ENCODE data around the gene PDE8B.

The PDE8B gene
- total RNA-seq, result 0 to 0.62 reads per million in 2 donors

GRCh38 chr5:77210091-77210963, at the start of gene PDE8B:
Gene PDE8B (plus strand): TSS chr5:77210680. CDS start chr5:77210926, 246 bp downstream.
- DNase-seq, result peak in 1 of 5 experiments; percentile 32

- no peak for DNase-seq
Observed at GRCh38 chr5:77163453-77163852, 47.0 kb upstream of the PDE8B start.

- DNase-seq, result no peak
Observed at GRCh38 chr5:77167063-77167462, 43.4 kb upstream of the PDE8B start.

GRCh38 chr5:77167695-77168121, 42.8 kb upstream of the PDE8B start:
- DNase-seq, result no peak

- DNase-seq, result no peak
Observed at GRCh38 chr5:77168161-77168878, 42.2 kb upstream of the PDE8B start.

- DNase-seq, result no peak
Observed at GRCh38 chr5:77168879-77169244, 41.6 kb upstream of the PDE8B start.

GRCh38 chr5:77170196-77170890, 40.1 kb upstream of the PDE8B start:
- DNase-seq, result no peak

- no peak for DNase-seq
Observed at GRCh38 chr5:77171141-77171910, 39.2 kb upstream of the PDE8B start.

GRCh38 chr5:77172713-77173328, 37.7 kb upstream of the PDE8B start:
- no peak for DNase-seq

GRCh38 chr5:77174526-77174925, 36.0 kb upstream of the PDE8B start:
- no peak for DNase-seq

- no peak for DNase-seq
Observed at GRCh38 chr5:77175231-77175630, 35.2 kb upstream of the PDE8B start.

GRCh38 chr5:77176429-77176828, 34.1 kb upstream of the PDE8B start:
- no peak for DNase-seq

- no peak for DNase-seq
Observed at GRCh38 chr5:77177576-77177975, 32.9 kb upstream of the PDE8B start.

- peak in 1 of 5 experiments; percentile 14 for DNase-seq
Observed at GRCh38 chr5:77180167-77181081, 30.1 kb upstream of the PDE8B start.

- DNase-seq, result no peak
Observed at GRCh38 chr5:77181173-77181572, 29.3 kb upstream of the PDE8B start.

GRCh38 chr5:77181596-77182304, 28.7 kb upstream of the PDE8B start:
- no peak for DNase-seq

GRCh38 chr5:77182367-77182766, 28.1 kb upstream of the PDE8B start:
- DNase-seq, result no peak

GRCh38 chr5:77186652-77187370, 23.7 kb upstream of the PDE8B start:
- DNase-seq, result no peak

- DNase-seq, result no peak
Observed at GRCh38 chr5:77189421-77189820, 21.1 kb upstream of the PDE8B start.
